ENCODE results near the gene NR0B2.

DNA sequence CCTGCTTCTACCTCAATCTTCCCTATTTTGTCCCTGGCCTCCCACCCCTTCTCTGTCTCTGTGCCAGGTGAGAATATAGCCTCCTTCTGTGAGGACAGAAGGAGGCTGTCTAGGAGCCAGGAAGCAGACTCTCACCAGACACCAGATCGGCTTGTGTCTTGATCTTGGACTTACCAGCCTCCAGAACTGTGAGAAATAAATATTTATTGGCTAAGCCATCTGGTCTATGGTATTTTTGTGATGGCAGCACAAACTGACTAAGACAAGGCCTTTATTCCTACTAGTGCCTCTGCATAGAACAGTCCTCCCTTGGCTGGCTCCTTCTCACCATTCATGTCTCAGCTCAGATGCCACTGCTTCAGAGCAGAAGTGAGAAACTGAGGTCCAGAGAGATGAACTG, 25.5 kb downstream of the NR0B2 start:
- TF ChIP-seq CEBPB (IDR thresholded peaks at IDR 0.05) (no peak), EP300 (IDR thresholded peaks at IDR 0.05; ENCODE audit: borderline replicate concordance) (no peak), CREB1 (IDR thresholded peaks at IDR 0.05; ENCODE audit: low read depth) (no peak), TCF12 (IDR thresholded peaks at IDR 0.05; ENCODE audit: low read depth) (no peak), FOXM1 (IDR thresholded peaks at IDR 0.05; ENCODE audit: borderline replicate concordance, low read depth) (no peak), TAF1 (IDR thresholded peaks at IDR 0.05; ENCODE audit: low read depth) (no peak), TEAD4 (IDR thresholded peaks at IDR 0.05) (no peak), RAD21 (IDR thresholded peaks at IDR 0.05; ENCODE audit: low read depth) (no peak), EGR1 (IDR thresholded peaks at IDR 0.05) (no peak), NFIC (IDR thresholded peaks at IDR 0.05) (no peak)
- TF ChIP-seq, protein P1, sequence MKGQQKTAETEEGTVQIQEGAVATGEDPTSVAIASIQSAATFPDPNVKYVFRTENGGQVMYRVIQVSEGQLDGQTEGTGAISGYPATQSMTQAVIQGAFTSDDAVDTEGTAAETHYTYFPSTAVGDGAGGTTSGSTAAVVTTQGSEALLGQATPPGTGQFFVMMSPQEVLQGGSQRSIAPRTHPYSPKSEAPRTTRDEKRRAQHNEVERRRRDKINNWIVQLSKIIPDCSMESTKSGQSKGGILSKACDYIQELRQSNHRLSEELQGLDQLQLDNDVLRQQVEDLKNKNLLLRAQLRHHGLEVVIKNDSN (IDR thresholded peaks at IDR 0.05), result no peak
- TF ChIP-seq, protein P2, sequence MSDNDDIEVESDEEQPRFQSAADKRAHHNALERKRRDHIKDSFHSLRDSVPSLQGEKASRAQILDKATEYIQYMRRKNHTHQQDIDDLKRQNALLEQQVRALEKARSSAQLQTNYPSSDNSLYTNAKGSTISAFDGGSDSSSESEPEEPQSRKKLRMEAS (IDR thresholded peaks at IDR 0.05), result no peak
- TF ChIP-seq, protein P3, sequence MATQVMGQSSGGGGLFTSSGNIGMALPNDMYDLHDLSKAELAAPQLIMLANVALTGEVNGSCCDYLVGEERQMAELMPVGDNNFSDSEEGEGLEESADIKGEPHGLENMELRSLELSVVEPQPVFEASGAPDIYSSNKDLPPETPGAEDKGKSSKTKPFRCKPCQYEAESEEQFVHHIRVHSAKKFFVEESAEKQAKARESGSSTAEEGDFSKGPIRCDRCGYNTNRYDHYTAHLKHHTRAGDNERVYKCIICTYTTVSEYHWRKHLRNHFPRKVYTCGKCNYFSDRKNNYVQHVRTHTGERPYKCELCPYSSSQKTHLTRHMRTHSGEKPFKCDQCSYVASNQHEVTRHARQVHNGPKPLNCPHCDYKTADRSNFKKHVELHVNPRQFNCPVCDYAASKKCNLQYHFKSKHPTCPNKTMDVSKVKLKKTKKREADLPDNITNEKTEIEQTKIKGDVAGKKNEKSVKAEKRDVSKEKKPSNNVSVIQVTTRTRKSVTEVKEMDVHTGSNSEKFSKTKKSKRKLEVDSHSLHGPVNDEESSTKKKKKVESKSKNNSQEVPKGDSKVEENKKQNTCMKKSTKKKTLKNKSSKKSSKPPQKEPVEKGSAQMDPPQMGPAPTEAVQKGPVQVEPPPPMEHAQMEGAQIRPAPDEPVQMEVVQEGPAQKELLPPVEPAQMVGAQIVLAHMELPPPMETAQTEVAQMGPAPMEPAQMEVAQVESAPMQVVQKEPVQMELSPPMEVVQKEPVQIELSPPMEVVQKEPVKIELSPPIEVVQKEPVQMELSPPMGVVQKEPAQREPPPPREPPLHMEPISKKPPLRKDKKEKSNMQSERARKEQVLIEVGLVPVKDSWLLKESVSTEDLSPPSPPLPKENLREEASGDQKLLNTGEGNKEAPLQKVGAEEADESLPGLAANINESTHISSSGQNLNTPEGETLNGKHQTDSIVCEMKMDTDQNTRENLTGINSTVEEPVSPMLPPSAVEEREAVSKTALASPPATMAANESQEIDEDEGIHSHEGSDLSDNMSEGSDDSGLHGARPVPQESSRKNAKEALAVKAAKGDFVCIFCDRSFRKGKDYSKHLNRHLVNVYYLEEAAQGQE (IDR thresholded peaks at IDR 0.05; ENCODE audit: low read depth), result no peak

Data from Ishikawa (cell line).